B cell (primary cell): Measurements from ENCODE around the gene GPI.

ENCODE experiments used
- EZH2 ChIP-seq: IDR thresholded peaks from 2 replicates; pipeline ENCODE4 v1.6.1; 2012; ENCODE audit warnings: borderline replicate concordance, low read depth, mild to moderate bottlenecking, moderate library complexity, low read length; ENCODE audit not compliant: insufficient read depth, poor library complexity, severe bottlenecking
- TF ChIP-seq, protein P1 (sequence below): fragments of 200-600 bp; IDR thresholded peaks from one replicate; pipeline ENCODE4 v1.8.0; 2022; ENCODE audit warnings: antibody characterized with exemption, mild to moderate bottlenecking

DNA sequence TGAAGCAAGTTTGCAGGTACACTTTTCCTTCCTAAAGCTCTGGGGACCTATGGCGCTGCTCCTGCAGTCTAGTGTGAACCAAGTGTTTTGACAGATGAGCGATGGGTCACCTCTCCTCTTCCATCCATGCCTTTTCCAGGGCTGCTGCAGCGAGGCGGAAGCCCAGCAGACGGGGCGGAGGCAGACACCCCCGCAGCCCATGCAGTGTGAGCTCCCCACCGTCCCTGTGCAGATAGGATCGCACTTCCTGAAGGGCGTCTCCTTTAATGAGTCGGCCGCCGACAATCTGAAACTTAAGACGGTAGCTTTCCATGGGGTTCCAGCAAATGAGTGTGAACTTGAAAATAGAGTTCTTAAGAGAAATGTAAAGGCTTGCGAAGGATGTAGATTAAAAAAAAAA, 37.1 kb upstream of the GPI start:
- TF ChIP-seq, protein P1, sequence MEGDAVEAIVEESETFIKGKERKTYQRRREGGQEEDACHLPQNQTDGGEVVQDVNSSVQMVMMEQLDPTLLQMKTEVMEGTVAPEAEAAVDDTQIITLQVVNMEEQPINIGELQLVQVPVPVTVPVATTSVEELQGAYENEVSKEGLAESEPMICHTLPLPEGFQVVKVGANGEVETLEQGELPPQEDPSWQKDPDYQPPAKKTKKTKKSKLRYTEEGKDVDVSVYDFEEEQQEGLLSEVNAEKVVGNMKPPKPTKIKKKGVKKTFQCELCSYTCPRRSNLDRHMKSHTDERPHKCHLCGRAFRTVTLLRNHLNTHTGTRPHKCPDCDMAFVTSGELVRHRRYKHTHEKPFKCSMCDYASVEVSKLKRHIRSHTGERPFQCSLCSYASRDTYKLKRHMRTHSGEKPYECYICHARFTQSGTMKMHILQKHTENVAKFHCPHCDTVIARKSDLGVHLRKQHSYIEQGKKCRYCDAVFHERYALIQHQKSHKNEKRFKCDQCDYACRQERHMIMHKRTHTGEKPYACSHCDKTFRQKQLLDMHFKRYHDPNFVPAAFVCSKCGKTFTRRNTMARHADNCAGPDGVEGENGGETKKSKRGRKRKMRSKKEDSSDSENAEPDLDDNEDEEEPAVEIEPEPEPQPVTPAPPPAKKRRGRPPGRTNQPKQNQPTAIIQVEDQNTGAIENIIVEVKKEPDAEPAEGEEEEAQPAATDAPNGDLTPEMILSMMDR: no peak
- TF ChIP-seq EZH2: no peak
